Panc1 (cell line): ENCODE measurements around the gene FAM117A. TPM values are rescaled to one million over a fixed set of nuclear protein-coding genes. Genes with fewer than 3 reads are reported as not detected.

Experiments
- ATAC-seq: fragments of 200-7000 bp; cut with Tn5 transposase; 2 replicates; pipeline ENCODE4 v1.9.1; 2020; ENCODE audit warnings: mild to moderate bottlenecking, moderate library complexity
- BruUV-seq: library from RNA; stranded (reverse); fragments of 400-500 nt; replicated peaks from 2 replicates; lab custom pipeline; 2021; lab: Mats Ljungman, UMichigan
- CTCF ChIA-PET: fragments of 300-600 bp; sonication (Branson Sonifier 250); formaldehyde crosslinking; loops from one replicate; lab custom pipeline; 2022; ENCODE audit warnings: antibody characterized with exemption; lab: Charles Lee
- POLR2A ChIA-PET: fragments of 300-600 bp; sonication (Branson Sonifier 250); formaldehyde crosslinking; loops from one replicate; lab custom pipeline; 2022; ENCODE audit warnings: antibody characterized with exemption; lab: Charles Lee
- DNase-seq: peaks from one replicate; pipeline ENCODE4 v3.0.0-alpha.2; 2010; ENCODE audit warnings: low read depth, low spot score
- H3K27ac ChIP-seq: 2 replicates; pipeline ENCODE4 v1.5.1; 2011; ENCODE audit warnings: mild to moderate bottlenecking, low read length, inconsistent platforms
- H3K27me3 ChIP-seq: fragments of 200-500 bp; sonication (Bioruptor generic); 2 replicates; pipeline ENCODE4 v1.6.0; 2014; ENCODE audit warnings: low read length, inconsistent platforms; ENCODE audit not compliant: control insufficient read depth, insufficient read depth
- H3K36me3 ChIP-seq: fragments of 200-500 bp; sonication (Bioruptor generic); 2 replicates; pipeline ENCODE4 v1.5.1; 2014; ENCODE audit warnings: inconsistent platforms, mild to moderate bottlenecking, low read length, moderate library complexity; ENCODE audit not compliant: control insufficient read depth, insufficient read depth
- H3K4me1 ChIP-seq: 2 replicates; pipeline ENCODE4 v1.5.1; 2011; ENCODE audit warnings: inconsistent platforms, mild to moderate bottlenecking, low read length, moderate library complexity; ENCODE audit not compliant: control insufficient read depth, insufficient read depth
- H3K4me3 ChIP-seq, 2 experiments: 2 replicates each; pipeline ENCODE4 v1.5.1; 2011 to 2012; ENCODE audit warnings: low read depth in 2 of 2, low read length in 2 of 2, mild to moderate bottlenecking in 2 of 2, inconsistent platforms in 1 of 2, moderate library complexity in 1 of 2
- H3K9me3 ChIP-seq: fragments of 200-500 bp; sonication (Bioruptor generic); 2 replicates; pipeline ENCODE4 v1.5.1; 2014; ENCODE audit warnings: low read depth, mild to moderate bottlenecking, inconsistent platforms, low read length, moderate library complexity; ENCODE audit not compliant: control insufficient read depth, insufficient read depth
- POLR2AphosphoS5 ChIP-seq: IDR thresholded peaks from 2 replicates; pipeline ENCODE4 v1.6.1; 2012; ENCODE audit warnings: mild to moderate bottlenecking, low read depth, low read length, moderate library complexity
- SIN3A ChIP-seq: IDR thresholded peaks from 2 replicates; pipeline ENCODE4 v1.6.1; 2012; ENCODE audit warnings: low read depth, mild to moderate bottlenecking, low read length, moderate library complexity, borderline replicate concordance; ENCODE audit not compliant: insufficient read depth
- TCF7L2 ChIP-seq: IDR thresholded peaks from 2 replicates; pipeline ENCODE4 v1.6.1; 2011; ENCODE audit warnings: mild to moderate bottlenecking, low read depth, low read length, inconsistent platforms
- in situ Hi-C: cut with HindIII; loops from 2 replicates; pipeline ENCODE4 v1.10.0; 2016; ENCODE audit warnings: low sequenced_read_pairs, low pct_unique_long_range_greater_than_20kb
- intact Hi-C: fragments of 100-400 bp; cut with micrococcal nuclease; formaldehyde crosslinking; loops from one replicate; pipeline ENCODE4 v1.10.0; 2022; ENCODE audit not compliant: unreplicated experiment
- total RNA-seq: library from RNA; stranded (reverse); gene quantifications from one replicate; pipeline ENCODE4 v1.2.1, GENCODE V29; 2021; ENCODE audit not compliant: unreplicated experiment
- TF ChIP-seq, protein P1 (sequence below): fragments of 450-650 bp; IDR thresholded peaks from 2 replicates; pipeline ENCODE4 v1.5.1; 2017; ENCODE audit warnings: mild to moderate bottlenecking
- TF ChIP-seq, protein P2 (sequence below), 2 experiments: IDR thresholded peaks; 2 replicates each; pipeline ENCODE4 v1.6.1; 2011 to 2012; ENCODE audit warnings: low read depth in 2 of 2, control low read depth in 1 of 2, low read length in 1 of 2, mild to moderate bottlenecking in 1 of 2, moderate library complexity in 1 of 2; ENCODE audit not compliant: insufficient read depth in 1 of 2

FAM117A gene
- total RNA-seq, 1 experiment from 2014 or later: 8.0 TPM

DNA sequence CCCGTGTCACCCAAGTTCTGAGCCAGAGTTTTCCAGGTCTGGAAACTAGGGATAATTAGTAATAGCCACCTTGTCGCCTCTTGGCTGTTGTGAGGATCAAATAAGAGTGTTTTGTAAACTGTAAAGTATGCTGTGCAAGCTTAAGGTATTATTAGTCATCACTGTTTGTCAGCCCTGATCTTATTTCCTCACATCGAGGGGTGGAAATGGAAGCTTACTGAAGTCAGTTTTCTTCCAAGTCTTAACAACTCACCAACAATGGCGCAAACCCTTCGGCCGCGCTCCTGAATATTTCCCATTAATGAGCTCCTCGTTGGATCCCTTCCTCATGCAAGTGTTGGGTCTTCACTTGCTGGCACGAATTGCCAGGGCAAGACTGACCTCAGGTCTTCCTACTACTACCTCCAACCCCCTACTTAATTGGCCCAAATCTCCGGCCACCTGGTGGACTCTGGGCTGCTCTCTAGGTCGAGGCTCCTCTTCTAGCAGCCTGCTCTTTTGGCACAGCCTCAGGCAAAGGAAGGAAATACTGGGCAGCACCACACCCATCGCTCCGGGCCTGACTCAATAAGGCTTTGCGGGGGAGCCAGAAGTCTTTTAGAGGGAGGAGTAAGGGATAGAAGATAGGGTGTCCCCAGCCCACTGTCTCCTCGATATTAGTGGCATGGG, 55.3 kb downstream of the FAM117A start:
- TF ChIP-seq, protein P1, sequence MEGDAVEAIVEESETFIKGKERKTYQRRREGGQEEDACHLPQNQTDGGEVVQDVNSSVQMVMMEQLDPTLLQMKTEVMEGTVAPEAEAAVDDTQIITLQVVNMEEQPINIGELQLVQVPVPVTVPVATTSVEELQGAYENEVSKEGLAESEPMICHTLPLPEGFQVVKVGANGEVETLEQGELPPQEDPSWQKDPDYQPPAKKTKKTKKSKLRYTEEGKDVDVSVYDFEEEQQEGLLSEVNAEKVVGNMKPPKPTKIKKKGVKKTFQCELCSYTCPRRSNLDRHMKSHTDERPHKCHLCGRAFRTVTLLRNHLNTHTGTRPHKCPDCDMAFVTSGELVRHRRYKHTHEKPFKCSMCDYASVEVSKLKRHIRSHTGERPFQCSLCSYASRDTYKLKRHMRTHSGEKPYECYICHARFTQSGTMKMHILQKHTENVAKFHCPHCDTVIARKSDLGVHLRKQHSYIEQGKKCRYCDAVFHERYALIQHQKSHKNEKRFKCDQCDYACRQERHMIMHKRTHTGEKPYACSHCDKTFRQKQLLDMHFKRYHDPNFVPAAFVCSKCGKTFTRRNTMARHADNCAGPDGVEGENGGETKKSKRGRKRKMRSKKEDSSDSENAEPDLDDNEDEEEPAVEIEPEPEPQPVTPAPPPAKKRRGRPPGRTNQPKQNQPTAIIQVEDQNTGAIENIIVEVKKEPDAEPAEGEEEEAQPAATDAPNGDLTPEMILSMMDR: no peak; the same call in none of the 2 replicates
- TF ChIP-seq, protein P2, sequence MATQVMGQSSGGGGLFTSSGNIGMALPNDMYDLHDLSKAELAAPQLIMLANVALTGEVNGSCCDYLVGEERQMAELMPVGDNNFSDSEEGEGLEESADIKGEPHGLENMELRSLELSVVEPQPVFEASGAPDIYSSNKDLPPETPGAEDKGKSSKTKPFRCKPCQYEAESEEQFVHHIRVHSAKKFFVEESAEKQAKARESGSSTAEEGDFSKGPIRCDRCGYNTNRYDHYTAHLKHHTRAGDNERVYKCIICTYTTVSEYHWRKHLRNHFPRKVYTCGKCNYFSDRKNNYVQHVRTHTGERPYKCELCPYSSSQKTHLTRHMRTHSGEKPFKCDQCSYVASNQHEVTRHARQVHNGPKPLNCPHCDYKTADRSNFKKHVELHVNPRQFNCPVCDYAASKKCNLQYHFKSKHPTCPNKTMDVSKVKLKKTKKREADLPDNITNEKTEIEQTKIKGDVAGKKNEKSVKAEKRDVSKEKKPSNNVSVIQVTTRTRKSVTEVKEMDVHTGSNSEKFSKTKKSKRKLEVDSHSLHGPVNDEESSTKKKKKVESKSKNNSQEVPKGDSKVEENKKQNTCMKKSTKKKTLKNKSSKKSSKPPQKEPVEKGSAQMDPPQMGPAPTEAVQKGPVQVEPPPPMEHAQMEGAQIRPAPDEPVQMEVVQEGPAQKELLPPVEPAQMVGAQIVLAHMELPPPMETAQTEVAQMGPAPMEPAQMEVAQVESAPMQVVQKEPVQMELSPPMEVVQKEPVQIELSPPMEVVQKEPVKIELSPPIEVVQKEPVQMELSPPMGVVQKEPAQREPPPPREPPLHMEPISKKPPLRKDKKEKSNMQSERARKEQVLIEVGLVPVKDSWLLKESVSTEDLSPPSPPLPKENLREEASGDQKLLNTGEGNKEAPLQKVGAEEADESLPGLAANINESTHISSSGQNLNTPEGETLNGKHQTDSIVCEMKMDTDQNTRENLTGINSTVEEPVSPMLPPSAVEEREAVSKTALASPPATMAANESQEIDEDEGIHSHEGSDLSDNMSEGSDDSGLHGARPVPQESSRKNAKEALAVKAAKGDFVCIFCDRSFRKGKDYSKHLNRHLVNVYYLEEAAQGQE (IDR thresholded peaks at IDR 0.05; ENCODE audit: insufficient read depth in 1 of 2, low read depth in 2 of 2, low read length in 1 of 2): no peak
- TF ChIP-seq SIN3A: no peak
- no peak for TF ChIP-seq TCF7L2
- TF ChIP-seq POLR2AphosphoS5: no peak
- ChIA-PET POLR2A (no interaction called here), CTCF (interaction anchor here (0.6 to 1.0 kb wide), 4 partner anchors 31 to 141 kb away, joined by 3 read pairs; no protein-coding TSS in a partner anchor)
- DNase-seq: no peak
- Histone ChIP-seq H3K36me3 (peaks cover 16% of the 10 kb centered on the region; the same call in 1 of the 2 replicates), H3K9me3 (no peaks in the 10 kb centered on the region), H3K27ac (peak overlapping the region; percentile 98), H3K4me3 (peak overlapping the region; percentile 83 to 93), H3K4me1 (peaks cover 15% of the 10 kb centered on the region), H3K27me3 (no peaks in the 10 kb centered on the region)
- TSS peak; percentile 80 for BruUV-seq
- no peak for ATAC-seq
- intact Hi-C loops (loop anchor here (10.0 kb wide), 2 partner anchors 136 to 286 kb away; partner anchors contain the start of genes DLX3 and TAC4), in situ Hi-C loops (no loop called here)

DNA sequence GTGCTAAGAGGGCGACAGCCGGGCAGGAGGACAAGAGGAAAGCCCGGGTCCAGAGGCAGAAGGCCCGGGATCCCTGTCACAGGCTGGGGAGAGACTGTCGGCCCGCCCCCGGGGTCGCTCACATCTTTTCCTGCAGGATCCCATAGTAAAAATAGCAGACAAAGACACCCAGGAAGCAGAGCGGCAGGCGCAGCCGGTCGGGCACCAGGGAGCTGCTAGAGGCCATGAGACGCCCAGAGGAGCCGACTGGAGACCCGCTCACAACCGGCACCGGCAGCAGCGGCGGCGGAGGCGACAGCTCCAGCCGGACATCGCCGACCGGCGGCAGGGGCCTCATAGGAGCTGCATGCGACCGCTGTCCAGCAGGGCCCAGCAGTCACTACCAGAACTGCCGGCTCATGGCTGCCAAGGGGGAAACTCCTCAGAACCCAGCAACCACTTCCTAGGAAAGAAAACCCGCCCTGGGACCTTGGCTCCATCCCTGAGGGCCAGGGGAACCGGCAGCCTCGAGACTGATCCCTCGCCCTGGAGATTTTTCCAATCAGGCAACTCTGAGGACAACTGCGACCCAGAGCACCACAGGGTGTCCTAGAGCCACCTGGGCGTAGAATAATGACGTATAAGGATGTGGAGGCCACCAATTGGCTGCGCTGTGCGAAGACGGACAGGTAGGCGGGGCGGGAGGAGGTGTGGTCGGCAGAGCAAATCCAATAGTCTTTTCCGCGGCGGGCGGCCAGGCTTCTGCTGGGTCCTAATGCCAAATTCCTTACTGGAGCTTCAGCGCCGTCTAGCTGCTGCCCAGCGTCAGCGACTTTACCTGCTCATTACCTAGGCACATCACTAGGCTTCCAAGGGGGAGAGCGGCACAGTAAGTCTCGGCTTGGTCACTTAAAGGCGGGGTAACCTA, 56.1 kb downstream of the FAM117A start, which contains the start of gene SLC35B1:
SLC35B1 (minus strand) TSS at position 357 of the 907 bp plus-strand sequence; CDS start at position 226, 131 bp downstream.
- peak; percentile 99 for ATAC-seq
- Histone ChIP-seq H3K9me3 (no peaks in the 10 kb centered on the region), H3K27ac (peak within 1 kb of the TSS; percentile 98), H3K4me1 (peaks cover 15% of the 10 kb centered on the region), H3K4me3 (peak within 1 kb of the TSS; percentile 83 to 93), H3K27me3 (no peaks in the 10 kb centered on the region), H3K36me3 (peaks cover 21% of the 10 kb centered on the region; the same call in 1 of the 2 replicates)
- POLR2A ChIA-PET: interaction anchor here (0.7 kb wide), 1 partner anchor 144 kb away, joined by 4 read pairs; no protein-coding TSS in a partner anchor
- DNase-seq: peak; percentile 98
- CTCF ChIA-PET: interaction anchor here (0.5 to 1.0 kb wide), 4 partner anchors 31 to 140 kb away, joined by 3 read pairs; no protein-coding TSS in a partner anchor
- peak; percentile 53 for TF ChIP-seq POLR2AphosphoS5
- TF ChIP-seq, protein P2 (IDR thresholded peaks at IDR 0.05; ENCODE audit: insufficient read depth in 1 of 2, low read depth in 2 of 2, low read length in 1 of 2): peak in 1 of 2 experiments; percentile 62; a peak in 2 of 4 replicates
- peak; percentile 75; the same call in 1 of the 2 replicates for TF ChIP-seq SIN3A
- TF ChIP-seq, protein P1: peak; percentile 98
- peak; percentile 31; the same call in 1 of the 2 replicates for TF ChIP-seq TCF7L2
- no TSS peak for BruUV-seq
- intact Hi-C loops (loop anchor here (10.0 kb wide), 2 partner anchors 137 to 287 kb away; partner anchors contain the start of genes DLX3 and TAC4), in situ Hi-C loops (no loop called here)
